Fibroblast of gingiva (primary cell): ENCODE data around the gene MELK.
"Not testable (repeated sequence)": the region's sequence is repeated elsewhere in the genome, so short reads cannot be mapped to it uniquely, and the experiment has no call there.

Experiments used
- DNase-seq: peaks from one replicate; pipeline ENCODE4 v3.0.0-alpha.2; 2011; ENCODE audit warnings: low read depth

The MELK gene

DNA sequence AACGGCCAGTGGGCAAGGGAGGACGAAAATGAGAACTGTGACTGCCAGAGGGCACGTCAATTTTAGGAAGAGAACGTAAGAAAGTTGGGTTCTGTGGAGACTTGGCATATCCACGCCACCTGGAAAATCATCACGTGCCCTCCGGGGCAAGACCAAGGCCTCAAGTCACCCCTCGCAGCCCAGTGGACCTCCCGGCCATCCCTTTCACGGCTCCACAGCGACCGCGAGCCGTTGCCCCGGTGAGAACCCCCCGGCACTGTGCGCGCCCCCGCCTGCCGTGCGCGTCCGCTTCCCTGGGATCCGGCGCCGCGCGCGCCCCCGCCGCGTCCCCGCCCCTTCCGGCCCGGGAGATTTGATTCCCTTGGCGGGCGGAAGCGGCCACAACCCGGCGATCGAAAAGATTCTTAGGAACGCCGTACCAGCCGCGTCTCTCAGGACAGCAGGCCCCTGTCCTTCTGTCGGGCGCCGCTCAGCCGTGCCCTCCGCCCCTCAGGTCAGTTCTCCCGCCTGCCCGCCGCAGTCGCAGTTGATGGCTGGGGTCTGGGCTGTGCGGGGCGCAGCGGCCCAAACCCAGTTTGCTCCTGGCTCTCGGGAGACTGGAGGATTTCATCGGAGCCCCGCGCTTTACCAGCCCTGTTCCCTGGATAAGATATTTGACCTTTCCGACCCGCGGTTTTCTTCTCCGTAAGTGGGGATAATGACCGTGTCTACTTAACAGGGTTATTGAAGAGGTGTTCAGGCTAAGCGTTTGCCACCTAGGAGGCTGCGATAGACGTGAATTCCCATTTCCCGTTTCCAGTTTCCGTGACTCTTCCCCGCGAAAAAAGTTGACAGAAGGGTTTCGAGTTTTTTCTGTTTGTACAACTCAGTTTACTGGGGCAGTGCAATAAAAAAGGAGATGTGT is at the start of gene MELK:
TSS of gene MELK (plus strand) at position 381 of the 904 bp plus-strand sequence. CDS start 8,787 bp downstream, outside the sequence.
- DNase-seq: peak; percentile 74

DNA sequence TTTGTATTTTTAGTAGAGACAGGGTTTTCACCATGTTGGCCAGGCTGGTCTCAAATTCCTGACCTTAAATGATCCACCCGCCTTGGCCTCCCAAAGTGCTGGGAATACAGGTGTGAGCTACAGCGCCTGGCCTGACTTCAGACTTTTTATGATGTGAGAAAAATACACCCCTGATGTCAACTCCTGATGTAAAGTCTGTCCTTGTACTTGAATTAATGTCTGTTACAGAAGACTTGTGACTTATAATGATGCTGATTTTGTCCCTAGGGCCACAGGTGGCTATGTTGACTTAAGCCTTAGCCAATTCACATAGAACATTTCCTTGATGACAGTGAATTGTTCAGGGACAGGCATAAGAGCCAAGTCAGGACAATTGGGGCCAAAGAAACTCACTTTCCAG is 42.5 kb upstream of the MELK start:
- no peak for DNase-seq

DNA sequence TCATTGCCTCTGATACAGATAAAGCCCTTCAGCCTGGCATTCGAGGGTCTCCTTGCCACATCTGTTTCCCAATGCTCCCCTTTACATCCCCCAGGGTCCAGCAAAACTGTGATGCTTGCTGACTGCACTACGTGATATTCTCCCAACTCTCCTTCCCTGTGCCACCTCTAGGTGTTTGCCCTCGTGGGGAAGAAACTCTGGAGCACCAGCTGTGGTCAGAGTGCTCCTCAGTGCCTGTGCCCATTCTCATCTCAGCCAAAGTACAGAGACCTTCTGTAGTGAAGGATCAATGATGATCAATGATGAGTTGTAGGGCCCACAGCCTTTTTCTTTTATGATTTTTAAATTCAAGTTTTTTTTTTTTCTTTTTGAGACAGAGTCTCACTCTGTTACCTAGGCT is 40.3 kb upstream of the MELK start:
- DNase-seq: no peak

DNA sequence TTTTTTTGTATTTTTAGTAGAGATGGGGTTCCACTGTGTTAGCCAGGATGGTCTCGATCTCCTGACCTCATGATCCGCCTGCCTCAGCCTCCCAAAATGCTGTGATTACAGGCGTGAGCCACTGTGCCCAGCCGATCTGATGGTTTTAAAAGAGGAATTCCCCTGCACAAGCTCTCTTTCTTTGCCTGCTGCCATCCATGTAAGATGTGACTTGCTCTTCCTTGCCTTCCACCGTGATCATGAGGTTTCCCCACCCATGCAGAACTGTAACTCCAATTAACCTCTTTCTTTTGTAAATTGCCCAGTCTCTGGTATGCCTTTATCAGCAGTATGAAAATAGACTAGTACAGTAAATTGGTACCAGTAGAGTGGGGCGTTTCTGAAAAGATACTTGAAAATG is 39.0 kb upstream of the MELK start:
- DNase-seq: not testable (repeated sequence)

GRCh38 chr9:36535107-36535506 is 37.6 kb upstream of the MELK start:
- DNase-seq: no peak

- DNase-seq: no peak
Observed at GRCh38 chr9:36537861-36538260, 34.8 kb upstream of the MELK start.

DNA sequence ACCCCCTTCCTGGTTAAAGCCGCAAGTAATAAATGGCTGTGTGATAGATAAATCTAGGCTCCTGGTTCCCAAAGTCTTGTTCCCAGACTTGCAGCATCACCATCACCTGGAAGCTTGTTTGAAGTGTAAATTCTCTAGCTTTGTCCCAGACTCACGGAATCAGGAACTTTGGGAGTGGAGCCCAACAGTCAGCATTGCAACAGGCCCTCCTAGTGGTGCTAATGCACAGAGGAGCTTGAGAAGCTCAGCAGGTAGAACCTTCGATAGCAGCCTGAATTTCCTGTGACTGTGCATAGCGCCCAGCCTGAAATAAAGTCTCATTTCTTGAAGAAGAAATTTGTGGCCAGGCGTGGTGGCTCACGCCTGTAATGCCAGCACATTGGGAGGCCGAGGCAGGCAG is 30.3 kb upstream of the MELK start:
- DNase-seq: no peak

GRCh38 chr9:36543916-36544315 is 28.8 kb upstream of the MELK start:
- DNase-seq: peak; percentile 92

GRCh38 chr9:36547598-36547997 is 25.1 kb upstream of the MELK start:
- DNase-seq: no peak

DNA sequence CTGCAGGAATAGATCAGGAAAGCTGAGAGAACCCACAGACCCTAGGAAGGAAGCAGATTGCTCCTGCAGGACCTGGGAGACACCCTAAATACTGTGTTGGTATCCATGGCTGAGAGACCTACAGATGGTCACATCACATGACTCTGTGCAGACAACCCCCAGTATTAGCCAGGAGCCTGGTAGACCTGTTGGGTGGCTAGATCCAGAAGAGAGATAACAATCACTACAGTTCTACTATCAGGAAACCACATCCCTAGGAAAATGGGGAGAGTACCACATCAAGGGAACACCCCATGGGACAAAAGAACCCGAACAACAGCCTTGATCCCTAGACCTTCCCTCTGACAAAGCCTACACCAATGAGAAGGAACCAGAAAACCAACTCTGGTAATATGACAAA is 24.2 kb upstream of the MELK start:
- DNase-seq: no peak

- DNase-seq: no peak
Observed at GRCh38 chr9:36550135-36550534, 22.6 kb upstream of the MELK start.

DNA sequence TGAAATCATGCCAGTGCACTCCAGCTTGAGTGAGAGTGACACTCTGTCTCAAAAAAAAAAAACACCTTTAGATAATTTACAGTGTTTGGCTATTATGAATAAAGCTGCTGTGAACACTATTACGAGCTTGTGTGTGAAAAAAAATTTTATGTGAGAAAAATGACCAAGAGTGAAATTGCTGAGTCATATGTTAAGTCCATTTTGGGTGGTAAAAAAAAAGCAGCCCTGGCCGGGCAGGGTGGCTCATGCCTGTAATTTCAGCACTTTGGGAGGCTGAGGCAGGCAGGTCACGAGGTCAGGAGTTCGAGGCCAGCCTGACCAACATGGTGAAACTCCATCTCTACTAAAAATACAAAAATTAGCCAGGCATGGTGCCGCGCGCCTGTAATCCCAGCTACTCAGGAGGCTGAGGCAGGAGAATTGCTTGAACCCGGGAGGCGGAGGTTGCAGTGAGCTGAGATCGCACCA is 22.0 kb upstream of the MELK start:
- not testable (repeated sequence) for DNase-seq

DNA sequence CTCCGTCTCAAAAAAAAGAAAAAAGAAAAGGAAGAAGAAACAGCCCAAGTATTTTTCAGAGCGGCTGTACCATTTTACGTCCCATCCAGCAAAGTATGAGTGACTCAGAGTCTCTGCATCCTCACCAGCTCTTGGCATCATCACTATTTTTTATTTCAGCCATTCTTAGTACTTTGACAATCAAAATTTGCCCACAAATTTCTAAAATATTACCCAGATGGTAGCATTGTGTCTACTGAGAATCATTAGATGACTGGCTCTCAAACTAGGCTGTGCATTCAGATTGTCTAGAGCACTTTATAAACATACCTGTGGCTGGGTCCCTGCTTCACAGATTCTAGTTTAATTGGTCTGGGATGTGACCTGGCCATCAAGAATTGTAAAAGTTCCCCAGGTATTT is 21.6 kb upstream of the MELK start:
- no peak for DNase-seq

DNA sequence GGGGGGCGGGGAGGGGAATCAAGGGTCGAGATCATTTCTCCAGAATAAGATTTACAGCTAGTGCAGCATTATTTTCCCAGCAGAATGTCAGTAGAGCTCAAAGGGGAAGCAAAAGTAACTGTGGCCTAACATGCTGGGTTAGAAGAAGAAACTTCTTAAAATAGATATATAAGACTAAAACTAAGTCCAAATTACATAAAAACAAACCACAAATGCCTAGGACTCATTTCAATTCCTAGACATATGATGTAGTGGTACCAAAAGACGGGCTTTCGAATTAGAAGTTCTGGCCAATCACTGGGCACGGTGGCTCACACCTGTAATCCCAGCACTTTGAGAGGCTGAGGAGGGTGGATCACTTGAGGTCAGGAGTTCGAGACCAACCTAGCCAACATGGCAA is 20.8 kb upstream of the MELK start:
- DNase-seq: no peak

DNA sequence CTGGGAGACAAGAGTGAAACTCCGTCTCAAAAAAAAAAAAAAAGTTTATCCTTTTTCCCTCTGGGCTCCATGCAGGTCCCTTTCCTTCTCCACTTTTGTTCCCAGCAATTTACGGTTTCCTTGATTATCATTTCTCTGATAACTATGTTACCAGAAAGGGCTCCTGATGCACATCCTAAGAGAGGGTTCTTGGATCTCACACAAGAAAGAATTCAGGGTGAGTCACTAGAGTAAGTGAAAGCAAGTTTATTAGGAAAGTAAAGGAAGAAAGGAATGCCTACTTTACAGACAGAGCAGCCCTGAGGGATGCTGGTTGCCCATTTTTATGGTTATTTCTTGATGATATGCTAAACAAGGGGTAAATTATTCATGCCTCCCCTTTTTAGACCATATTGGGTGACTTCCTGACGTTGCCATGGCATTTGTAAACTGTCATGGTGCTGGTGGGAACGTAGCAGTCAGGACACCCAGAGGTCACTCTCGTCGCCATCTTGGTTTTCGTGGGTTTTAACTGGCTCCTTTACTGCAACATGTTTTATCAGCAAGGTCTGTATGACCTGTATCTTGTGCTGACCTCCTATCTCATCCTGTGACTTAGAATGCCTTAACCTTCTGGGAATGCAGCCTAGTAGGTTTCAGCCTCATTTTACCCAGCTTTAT is 13.5 kb upstream of the MELK start:
- no peak for DNase-seq

GRCh38 chr9:36560771-36561170 is 11.9 kb upstream of the MELK start:
- DNase-seq: peak; percentile 27

DNA sequence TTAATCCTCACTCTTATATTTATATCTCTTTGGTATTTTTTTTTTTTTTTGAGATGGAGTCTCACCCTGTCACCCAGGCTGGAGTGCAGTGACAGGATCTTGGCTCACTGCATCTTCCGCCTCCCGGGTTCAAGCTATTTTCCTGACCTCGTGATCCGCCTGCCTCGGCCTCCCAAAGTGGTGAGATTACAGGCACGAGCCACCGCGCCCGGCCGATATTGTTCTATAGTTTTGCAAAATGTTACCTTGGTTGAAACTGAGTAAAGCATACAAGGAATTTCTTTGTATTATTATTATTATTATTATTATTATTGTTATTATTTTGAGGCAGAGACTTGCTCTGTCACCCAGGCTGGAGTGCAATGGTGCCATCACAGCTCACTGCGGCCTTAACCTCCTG is 9.9 kb upstream of the MELK start:
- DNase-seq: not testable (repeated sequence)

- peak; percentile 77 for DNase-seq
Observed at GRCh38 chr9:36566813-36567221, 5.9 kb upstream of the MELK start.

DNA sequence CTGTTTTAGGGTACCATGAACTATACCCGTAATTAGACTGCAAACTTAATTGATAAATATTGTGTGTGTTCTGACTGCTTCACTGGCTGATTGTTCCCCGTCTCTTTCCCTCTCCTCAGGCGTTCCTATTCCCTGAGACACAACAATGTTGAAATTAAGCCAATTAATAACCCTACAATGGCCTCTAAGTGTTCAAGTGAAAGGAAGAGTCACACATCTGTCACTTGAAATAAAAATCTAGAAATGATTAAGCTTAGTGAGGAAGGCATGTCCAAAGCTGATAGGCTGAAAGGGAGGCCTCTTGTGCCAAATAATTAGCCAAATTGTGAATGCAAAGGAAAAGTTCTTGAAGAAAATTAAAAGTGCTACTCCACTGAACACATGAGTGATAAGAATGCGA is 4.0 kb upstream of the MELK start:
- DNase-seq: not testable (repeated sequence)

DNA sequence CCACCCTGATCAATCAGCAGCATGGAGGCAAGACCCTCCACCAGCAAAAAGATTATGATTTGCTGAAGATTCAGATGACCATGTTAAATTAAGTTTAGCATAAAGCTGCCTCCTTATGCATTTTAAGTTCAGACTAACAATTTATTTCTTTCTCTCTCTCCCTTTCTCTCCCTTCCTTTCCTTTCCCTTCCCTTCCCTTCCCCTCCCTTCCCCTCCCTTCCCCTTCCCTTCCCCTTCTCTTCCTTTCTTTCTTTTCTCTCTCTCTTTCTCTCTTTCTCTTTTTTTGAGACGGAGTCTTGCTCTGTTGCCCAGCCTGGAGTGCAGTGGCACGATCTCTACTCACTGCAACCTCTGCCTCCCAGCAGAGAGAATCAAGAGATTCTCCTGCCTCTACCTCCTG is 1.4 kb upstream of the MELK start:
- DNase-seq: no peak

- DNase-seq: not testable (repeated sequence)
Observed at GRCh38 chr9:36574045-36574444, 1.4 kb downstream of the MELK start.

GRCh38 chr9:36575411-36575882 is 2.8 kb downstream of the MELK start:
- DNase-seq: peak; percentile 29

DNA sequence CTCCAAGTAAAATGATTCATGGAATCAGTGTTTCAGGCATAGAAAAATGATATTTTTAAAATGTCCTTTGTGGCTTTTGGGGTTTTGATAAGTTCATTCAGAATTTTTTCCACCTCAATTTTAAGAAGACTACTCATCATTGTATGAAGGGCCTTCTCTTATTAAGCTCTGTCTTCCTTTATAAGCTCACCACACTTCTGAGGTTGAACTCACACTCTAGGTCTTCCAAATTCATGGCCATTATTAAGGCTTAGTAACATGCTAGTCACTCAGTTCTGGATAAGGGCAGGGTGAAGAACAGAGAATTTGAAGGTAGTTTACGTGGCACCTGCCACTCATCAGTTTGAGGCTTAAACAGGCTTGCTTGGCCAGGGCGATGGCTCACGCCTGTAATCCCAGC is 4.2 kb downstream of the MELK start:
- DNase-seq: no peak
